ENCODE data around the gene VPS13D.

GRCh38 chr1:12518931-12519692 is 289.3 kb downstream of the VPS13D start:
- TF ChIP-seq CTCF (IDR thresholded peaks at IDR 0.05; ENCODE audit: low read depth, low read length, missing input control) (no peak), RAD21 (IDR thresholded peaks at IDR 0.05) (no peak), HNF4A (conservative IDR thresholded peaks at IDR 0.05) (no peak), SP1 (IDR thresholded peaks at IDR 0.05) (no peak), NR2F2 (IDR thresholded peaks at IDR 0.05) (no peak), YY1 (IDR thresholded peaks at IDR 0.05) (no peak), TAF1 (conservative IDR thresholded peaks at IDR 0.05) (no peak), HNF4G (IDR thresholded peaks at IDR 0.05) (no peak), EGR1 (IDR thresholded peaks at IDR 0.05; ENCODE audit: low read depth in 2 of 2) (no peak), MAX (IDR thresholded peaks at IDR 0.05) (no peak), JUND (IDR thresholded peaks at IDR 0.05) (no peak)
- TF ChIP-seq, protein P1, sequence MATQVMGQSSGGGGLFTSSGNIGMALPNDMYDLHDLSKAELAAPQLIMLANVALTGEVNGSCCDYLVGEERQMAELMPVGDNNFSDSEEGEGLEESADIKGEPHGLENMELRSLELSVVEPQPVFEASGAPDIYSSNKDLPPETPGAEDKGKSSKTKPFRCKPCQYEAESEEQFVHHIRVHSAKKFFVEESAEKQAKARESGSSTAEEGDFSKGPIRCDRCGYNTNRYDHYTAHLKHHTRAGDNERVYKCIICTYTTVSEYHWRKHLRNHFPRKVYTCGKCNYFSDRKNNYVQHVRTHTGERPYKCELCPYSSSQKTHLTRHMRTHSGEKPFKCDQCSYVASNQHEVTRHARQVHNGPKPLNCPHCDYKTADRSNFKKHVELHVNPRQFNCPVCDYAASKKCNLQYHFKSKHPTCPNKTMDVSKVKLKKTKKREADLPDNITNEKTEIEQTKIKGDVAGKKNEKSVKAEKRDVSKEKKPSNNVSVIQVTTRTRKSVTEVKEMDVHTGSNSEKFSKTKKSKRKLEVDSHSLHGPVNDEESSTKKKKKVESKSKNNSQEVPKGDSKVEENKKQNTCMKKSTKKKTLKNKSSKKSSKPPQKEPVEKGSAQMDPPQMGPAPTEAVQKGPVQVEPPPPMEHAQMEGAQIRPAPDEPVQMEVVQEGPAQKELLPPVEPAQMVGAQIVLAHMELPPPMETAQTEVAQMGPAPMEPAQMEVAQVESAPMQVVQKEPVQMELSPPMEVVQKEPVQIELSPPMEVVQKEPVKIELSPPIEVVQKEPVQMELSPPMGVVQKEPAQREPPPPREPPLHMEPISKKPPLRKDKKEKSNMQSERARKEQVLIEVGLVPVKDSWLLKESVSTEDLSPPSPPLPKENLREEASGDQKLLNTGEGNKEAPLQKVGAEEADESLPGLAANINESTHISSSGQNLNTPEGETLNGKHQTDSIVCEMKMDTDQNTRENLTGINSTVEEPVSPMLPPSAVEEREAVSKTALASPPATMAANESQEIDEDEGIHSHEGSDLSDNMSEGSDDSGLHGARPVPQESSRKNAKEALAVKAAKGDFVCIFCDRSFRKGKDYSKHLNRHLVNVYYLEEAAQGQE (IDR thresholded peaks at IDR 0.05): no peak
- TF ChIP-seq, protein P2, sequence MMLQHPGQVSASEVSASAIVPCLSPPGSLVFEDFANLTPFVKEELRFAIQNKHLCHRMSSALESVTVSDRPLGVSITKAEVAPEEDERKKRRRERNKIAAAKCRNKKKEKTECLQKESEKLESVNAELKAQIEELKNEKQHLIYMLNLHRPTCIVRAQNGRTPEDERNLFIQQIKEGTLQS (IDR thresholded peaks at IDR 0.05): no peak

All from liver (tissue), 3 donors.